GM19372 (cell line): Measurements from ENCODE around the gene GPR162.

ENCODE experiments used
- ATAC-seq: cut with Tn5 transposase; IDR thresholded peaks from one replicate; pipeline ENCODE4 v1.9.1; 2021; ENCODE audit warnings: mild to moderate bottlenecking, low read depth, moderate library complexity; ENCODE audit not compliant: unreplicated experiment

Gene GPR162

GRCh38 chr12:6820166-6820565 is 1.5 kb upstream of the GPR162 start:
- ATAC-seq: no peak

DNA sequence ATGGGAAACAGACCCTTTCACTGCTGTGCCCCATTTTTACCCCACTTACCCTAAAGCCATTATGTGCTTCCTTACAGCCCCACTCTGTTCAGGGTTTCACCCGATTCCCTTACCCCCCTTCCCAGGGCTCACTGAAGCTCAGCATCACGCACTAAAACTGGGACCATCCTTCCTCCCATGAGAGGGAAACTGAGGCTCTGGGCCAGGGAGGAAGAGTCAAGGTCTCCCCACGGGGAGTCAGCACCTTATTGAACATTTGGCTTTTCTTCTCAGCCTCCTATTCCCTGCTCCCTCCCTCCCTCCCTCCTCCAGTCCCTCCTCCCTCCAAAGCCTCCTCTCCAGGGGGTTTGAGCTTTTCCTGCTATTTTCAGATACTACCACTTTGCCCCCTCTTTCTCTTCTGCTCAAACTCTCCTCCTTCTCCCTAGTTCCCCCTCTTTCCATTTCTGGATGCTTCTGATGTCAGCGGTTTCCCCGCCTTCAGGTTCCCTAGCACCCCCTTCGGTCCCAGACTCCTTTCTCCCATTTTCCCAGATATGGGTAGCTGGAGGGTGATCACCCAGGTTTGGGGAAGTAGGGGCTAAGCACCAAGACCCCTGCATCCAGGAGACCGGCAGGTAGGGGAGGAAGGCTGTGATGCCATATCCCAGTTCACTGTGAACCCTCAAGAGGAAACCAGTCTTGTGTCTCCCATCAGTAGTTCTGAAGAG is 960 bp downstream of the GPR162 start:
- ATAC-seq: no peak

DNA sequence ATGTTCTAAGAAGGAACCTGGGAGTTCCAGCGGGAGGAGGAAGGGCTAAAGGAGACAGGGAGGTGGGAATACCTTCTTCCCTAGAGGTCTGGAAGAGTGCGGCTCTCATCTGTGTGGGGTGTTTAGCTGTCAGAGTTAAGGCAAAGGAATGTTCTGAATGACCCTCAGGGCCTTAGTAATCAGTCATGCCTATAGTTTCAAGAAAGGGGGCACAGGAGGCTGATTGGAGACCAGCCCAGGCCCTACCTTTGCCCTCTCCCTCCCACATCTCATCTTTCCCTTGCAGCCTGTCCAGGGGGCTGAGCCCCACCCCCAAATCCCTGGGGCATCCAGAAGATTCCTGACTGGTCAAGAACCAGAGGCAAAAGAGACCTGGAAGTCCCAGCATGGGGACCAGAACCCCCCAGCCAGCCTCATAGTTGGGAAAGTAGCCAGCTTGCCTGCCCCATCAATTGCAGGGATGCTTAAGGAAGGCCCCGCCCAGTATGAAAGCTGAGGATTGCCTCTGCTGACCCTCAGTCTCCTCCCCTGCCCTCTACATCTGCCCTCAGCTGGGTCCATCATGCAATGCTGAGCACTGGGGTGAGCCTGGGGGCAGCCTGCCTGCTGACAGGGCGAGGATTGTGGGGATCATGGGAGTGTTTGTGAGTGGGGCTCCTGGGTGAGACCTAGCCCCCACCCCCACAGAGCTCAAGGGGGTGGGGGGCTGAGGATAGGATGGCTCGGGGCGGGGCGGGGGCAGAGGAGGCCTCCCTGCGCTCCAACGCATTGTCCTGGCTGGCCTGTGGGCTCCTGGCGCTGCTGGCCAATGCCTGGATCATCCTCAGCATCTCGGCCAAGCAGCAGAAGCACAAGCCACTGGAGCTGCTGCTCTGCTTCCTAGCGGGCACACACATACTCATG is 1.8 kb downstream of the GPR162 start:
- ATAC-seq: no peak

DNA sequence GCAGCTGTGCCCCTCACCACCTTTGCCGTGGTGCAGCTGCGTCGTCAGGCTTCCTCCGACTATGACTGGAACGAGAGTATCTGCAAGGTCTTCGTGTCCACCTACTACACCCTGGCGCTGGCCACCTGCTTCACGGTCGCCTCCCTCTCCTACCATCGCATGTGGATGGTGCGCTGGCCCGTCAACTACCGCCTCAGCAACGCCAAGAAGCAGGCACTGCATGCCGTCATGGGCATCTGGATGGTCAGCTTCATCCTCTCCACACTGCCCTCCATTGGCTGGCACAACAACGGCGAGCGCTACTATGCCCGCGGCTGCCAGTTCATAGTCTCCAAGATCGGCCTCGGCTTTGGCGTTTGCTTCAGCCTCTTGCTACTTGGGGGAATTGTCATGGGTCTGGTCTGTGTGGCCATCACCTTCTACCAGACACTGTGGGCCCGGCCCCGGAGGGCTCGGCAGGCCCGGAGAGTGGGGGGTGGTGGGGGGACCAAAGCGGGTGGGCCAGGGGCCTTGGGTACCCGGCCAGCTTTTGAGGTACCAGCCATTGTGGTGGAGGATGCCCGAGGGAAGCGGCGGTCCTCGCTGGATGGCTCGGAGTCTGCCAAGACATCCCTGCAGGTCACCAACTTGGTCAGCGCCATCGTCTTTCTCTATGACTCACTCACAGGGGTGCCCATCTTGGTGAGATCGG is 2.6 kb downstream of the GPR162 start:
- ATAC-seq: no peak

GRCh38 chr12:6824901-6825381 is 3.3 kb downstream of the GPR162 start:
- ATAC-seq: no peak

- ATAC-seq: no peak
These were observed 3.9 kb downstream of the GPR162 start for GRCh38 chr12:6825398-6826124.

DNA sequence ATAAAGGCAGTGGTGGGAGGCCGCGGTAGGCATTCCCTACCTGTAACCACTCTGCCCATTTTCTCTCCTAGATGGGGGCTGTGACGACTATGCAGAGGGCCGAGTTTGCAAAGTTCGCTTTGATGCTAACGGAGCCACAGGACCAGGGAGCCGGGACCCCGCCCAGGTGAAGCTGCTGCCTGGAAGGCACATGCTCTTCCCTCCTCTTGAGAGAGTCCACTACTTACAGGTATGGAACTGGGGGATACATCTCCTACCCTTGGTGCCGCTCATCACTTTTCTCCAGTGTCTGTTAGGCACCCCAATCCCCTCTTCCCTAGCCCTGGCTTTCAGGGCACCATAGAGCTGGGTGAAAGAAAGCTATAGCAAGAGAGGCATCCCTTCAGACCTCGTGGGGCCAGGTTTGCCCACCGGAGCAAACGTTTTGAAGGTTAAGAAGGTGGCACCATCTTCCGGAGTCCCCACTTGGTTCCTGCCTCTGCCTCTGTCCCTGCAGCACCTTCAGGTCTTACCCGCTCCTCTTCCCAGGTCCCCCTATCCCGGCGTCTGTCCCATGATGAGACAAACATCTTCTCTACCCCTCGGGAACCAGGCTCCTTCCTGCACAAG is 4.6 kb downstream of the GPR162 start:
- no peak for ATAC-seq

DNA sequence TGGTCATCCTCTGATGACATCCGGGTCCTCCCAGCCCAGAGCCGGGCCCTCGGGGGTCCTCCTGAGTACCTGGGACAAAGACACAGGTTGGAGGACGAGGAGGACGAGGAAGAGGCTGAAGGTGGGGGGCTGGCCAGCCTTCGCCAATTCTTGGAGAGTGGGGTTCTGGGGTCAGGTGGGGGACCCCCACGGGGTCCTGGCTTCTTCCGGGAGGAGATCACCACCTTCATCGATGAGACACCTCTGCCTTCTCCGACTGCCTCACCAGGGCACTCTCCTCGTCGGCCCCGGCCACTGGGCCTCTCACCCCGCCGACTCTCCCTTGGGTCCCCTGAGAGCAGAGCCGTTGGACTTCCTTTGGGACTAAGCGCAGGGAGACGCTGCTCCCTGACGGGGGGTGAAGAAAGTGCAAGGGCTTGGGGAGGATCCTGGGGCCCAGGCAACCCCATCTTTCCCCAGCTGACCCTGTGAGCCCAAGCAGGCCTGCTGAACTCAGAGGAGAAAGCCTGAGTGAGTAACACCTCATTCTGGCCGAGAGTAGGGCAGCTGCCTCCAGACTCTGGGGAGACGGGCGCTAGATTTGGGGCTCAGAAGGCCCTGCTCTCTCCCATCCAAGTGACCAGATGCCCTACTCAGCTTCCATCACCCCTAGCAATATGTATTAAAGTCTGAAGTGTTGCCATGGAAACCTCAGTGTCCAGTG is 5.3 kb downstream of the GPR162 start:
- no peak for ATAC-seq

- ATAC-seq: no peak
These were observed 5.9 kb downstream of the GPR162 start for GRCh38 chr12:6827437-6827911.

- ATAC-seq: no peak
These were observed 6.6 kb downstream of the GPR162 start, which contains the start of gene P3H3 for GRCh38 chr12:6827982-6828780. P3H3 (plus strand) TSS chr12:6828407; CDS start chr12:6828441, 34 bp downstream.

DNA sequence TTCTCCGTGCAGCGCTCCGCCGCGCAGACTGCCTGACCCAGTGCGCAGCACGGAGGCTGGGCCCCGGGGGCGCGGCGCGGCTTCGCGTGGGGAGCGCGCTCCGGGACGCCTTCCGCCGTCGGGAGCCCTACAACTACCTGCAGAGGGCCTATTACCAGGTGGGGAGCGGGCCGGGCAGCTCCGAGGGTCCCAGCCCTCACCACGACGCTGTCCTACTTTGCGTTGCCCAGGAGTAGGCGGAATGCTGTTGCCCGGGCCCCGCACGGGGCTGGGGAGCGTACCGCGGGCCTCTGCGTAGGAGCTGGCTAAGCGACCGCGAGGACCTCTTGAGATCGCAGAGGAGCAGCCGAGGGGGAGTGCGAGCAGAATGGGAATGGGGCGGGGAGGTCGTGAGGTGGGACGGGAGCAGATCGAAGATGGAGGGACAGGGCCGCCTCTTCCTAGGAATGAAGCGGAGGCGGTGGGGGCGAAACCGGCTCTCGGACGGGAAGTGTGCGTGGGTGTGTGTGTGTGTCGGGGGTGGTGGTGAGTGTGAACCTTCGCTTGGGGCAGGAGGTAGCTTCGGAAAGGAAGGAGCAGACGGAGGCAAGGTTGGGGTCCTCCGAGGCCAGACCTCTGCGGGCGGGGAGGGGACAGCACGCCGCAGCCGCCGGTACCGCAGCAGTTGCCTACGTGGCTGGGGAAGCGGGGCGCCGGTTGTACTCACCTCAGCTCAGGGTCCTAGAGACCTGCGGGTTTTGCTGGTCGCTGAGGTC is 7.3 kb downstream of the GPR162 start:
- no peak for ATAC-seq

GRCh38 chr12:6829536-6830220 is 8.1 kb downstream of the GPR162 start:
- no peak for ATAC-seq

DNA sequence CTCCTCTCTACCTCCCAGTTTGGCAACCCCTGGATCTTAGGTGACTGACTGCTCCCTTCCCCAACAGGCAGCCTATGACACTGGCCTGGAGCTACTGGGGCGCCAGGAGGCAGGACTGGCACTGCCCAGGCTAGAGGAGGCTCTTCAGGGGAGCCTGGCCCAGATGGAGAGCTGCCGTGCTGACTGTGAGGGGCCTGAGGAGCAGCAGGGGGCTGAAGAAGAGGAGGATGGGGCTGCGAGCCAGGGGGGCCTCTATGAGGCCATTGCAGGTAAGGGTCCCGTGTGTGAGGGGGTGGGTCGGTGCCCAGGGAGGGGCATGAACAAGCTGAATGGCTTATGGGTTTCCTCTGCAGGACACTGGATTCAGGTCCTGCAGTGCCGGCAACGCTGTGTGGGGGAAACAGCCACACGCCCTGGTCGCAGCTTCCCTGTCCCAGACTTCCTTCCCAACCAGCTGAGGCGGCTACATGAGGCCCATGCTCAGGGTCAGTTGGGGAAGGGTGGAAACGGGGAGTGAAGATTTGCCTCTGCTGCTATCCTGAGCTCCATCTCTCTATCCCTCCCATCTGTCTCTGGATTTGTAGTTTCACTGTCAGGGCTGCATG is 8.8 kb downstream of the GPR162 start:
- no peak for ATAC-seq

DNA sequence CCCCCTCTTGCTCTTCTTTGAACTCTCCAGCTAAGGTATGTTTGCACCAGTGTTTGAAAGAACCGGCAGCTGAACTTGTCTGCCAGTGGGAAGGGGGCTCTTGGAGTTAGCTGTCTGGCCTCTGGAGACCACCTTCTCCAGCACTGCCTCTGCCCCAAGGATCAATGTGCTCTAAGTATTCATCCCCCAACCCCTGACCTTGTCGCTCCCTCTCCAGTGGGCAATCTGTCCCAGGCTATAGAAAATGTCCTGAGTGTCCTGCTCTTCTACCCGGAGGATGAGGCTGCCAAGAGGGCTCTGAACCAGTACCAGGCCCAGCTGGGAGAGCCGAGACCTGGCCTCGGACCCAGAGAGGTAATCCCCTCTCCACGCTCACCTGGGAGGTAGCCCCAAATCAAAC is 9.4 kb downstream of the GPR162 start:
- ATAC-seq: no peak

DNA sequence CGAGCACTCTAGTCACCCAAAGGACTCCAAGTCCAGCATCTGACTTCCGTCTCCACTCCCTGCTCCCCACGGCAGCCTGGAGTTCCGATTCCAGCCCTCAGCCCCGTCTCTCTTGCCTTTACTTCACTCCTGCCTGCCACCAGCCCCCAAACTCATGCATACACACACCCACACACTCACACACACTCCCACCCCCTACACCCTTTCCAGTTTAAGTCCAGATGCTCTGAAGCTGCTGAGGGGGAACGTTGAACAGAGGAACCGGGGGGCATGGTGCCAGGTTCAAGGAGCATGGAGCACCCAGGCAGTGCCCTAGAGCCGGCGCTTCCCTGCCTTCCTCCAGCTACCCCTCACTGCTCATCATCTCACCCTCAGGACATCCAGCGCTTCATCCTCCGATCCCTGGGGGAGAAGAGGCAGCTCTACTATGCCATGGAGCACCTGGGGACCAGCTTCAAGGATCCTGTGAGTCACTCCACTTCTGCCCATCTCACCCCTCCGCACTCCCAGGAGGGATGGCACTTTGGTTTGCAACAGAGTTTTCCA is 9.9 kb downstream of the GPR162 start:
- no peak for ATAC-seq

GRCh38 chr12:6832125-6832524 is 10.5 kb downstream of the GPR162 start:
- ATAC-seq: no peak
